ENCODE results near the gene CHD2.

DNA sequence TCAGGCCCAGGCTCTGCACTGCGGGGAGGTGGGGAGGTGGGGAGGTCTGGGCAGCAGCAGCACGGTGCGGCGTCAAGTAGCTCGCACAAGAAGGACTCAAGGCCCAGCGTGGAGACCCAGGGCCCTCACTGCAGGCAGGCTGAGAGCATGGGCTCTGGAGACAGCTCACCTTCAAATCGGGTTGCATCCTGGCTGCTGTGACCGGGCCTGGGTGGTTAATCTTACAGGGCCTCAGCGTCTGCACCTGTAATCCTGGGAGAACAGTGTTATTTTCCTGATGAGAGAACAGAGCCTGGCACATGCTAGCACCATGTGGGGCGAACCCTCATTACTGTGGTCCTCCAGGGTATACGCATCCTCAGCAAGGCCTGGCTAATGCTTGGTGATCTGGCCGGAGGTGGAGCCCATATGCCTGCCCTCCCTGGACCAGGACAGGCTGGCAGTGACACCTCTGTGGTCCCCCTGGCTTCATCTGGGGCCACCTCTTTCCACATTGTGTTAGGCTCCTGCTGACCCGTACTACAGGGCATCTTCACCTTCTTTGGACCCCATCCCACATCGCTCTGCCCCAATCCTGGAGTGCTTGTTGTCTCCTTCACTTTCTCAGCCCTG, 133.4 kb downstream of the CHD2 start:
- TF ChIP-seq, protein P1, sequence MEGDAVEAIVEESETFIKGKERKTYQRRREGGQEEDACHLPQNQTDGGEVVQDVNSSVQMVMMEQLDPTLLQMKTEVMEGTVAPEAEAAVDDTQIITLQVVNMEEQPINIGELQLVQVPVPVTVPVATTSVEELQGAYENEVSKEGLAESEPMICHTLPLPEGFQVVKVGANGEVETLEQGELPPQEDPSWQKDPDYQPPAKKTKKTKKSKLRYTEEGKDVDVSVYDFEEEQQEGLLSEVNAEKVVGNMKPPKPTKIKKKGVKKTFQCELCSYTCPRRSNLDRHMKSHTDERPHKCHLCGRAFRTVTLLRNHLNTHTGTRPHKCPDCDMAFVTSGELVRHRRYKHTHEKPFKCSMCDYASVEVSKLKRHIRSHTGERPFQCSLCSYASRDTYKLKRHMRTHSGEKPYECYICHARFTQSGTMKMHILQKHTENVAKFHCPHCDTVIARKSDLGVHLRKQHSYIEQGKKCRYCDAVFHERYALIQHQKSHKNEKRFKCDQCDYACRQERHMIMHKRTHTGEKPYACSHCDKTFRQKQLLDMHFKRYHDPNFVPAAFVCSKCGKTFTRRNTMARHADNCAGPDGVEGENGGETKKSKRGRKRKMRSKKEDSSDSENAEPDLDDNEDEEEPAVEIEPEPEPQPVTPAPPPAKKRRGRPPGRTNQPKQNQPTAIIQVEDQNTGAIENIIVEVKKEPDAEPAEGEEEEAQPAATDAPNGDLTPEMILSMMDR (conservative IDR thresholded peaks at IDR 0.05; ENCODE audit: low read length), result no peak
- TF ChIP-seq EZH2phosphoT487 (IDR thresholded peaks at IDR 0.05; ENCODE audit: borderline replicate concordance), result no peak

Data from Loucy (cell line).